Right cardiac atrium (tissue), 5 donors: ENCODE data around the gene ITPKC. TPM values are rescaled to one million over a fixed set of nuclear protein-coding genes. Genes with fewer than 3 reads are reported as not detected.
A peak's percentile ranks its signal among the peaks of the same experiment; 100 is the strongest.

ENCODE experiments used
- ATAC-seq, 2 donors: fragments of 200-7000 bp; cut with Tn5 transposase; one replicate each; pipeline versions ENCODE4 v1.8.0 to v1.9.1; 2020; ENCODE audit warnings: moderate library complexity in 2 of 2, mild to moderate bottlenecking in 1 of 2
- DNase-seq, 3 donors: peaks; one replicate each; pipeline ENCODE4 v3.0.0-alpha.2; 2020
- H3K27ac ChIP-seq: one replicate; pipeline ENCODE4 v1.5.1; 2013; ENCODE audit warnings: mild to moderate bottlenecking, low read length, control low read depth, moderate library complexity
- H3K27me3 ChIP-seq: one replicate; pipeline ENCODE4 v1.6.1; 2013; ENCODE audit not compliant: control insufficient read depth, insufficient read depth
- H3K4me1 ChIP-seq: one replicate; pipeline ENCODE4 v1.6.1; 2013; ENCODE audit warnings: low read length; ENCODE audit not compliant: control insufficient read depth, insufficient read depth
- H3K4me3 ChIP-seq: one replicate; pipeline ENCODE4 v1.5.1; 2013; ENCODE audit warnings: low read length, control low read depth
- H3K9me3 ChIP-seq: one replicate; pipeline ENCODE4 v1.6.1; 2013; ENCODE audit warnings: low read length; ENCODE audit not compliant: control insufficient read depth
- WGBS: extraction: QIAGEN DNeasy Blood & Tissue Kit; methylation state at CpG from one replicate; pipeline ENCODE4 v1.1.7; 2013; 5-methylcytosine and 5-hydroxymethylcytosine counted together
- intact Hi-C, 4 donors: fragments of 100-400 bp; cut with DNase I; formaldehyde crosslinking; loops; one replicate each; pipeline versions ENCODE4 v1.11.0 to v1.14.0; 2022 to 2023
- polyA plus RNA-seq: library from polyadenylated mRNA; stranded (reverse); fragments of 200-250 nt; gene quantifications from one replicate; pipeline ENCODE4 v1.2.3, GENCODE V29; 2013
- total RNA-seq, 4 donors: library from RNA; stranded (reverse); fragmentation: NEBNext Ultra II Directional; extraction: Animal tissue kit (Norgen Biotek cat#: 25700); gene quantifications; one replicate each; pipeline ENCODE4 v1.2.1, GENCODE V29; 2021
- donor health status: healthy with polysubstance abuse.
- donor health status: DM: no; HTN: yes; CAD: no.
- donor health status: DM: no; HTN: no; CAD: no.
- donor health status: DM: no; HTN: yes; CAD: no; lungs with severe emphysema.
- donor health status: DM: yes; HTN: yes; CAD: no.

ITPKC gene
- total and polyA plus RNA-seq, 5 donors, result 7.6 to 15.8 (median 12.4) TPM

DNA sequence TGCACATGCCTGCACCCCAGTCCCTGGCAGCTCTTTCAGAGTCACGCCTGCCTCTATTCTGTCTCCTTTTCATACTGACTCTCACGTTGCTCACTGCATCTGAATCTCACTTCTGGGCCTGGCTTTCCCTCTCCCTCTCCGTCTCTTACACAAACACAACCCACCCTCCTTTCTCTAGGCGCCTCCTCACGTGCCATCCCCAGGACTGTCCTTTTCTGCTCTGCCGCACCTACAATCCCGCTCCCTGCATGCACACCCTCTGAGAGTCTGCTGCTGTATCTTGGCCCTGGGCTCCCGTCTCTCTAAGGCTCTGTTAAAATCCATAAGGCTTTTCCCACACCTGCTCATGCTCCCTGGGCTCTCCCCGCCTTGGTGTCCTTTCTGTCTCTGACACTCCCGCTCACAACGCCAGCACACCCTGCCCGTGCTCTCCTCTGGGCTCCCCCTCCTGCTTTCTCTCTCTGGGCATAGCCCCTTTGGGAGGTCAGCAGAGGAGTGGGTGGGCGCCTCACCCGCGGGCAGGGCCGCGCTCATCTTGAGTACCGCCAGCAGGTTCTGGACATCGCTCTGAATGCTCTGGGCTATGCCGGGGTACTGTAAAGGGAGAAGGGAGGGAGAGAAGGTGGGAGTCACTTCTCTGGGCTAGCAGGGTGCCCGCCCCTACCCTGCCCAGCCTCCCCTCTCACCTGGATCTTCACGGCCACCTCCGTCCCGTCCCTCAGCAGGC lies 13.7 kb upstream of the ITPKC start:
- Histone ChIP-seq H3K9me3 (no peaks in the 10 kb centered on the region), H3K4me1 (no peaks in the 10 kb centered on the region), H3K27ac (peak overlapping the region; percentile 16), H3K4me3 (no peak overlapping the region), H3K27me3 (no peaks in the 10 kb centered on the region)
- peak; percentile 2 to 7 for ATAC-seq
- peak in 1 of 3 donors; percentile 23 for DNase-seq
- intact Hi-C loops, result no loop called here
- whole genome bisulfite sequencing, result 87% methylated on average over 24 of the region's 24 CpGs

DNA sequence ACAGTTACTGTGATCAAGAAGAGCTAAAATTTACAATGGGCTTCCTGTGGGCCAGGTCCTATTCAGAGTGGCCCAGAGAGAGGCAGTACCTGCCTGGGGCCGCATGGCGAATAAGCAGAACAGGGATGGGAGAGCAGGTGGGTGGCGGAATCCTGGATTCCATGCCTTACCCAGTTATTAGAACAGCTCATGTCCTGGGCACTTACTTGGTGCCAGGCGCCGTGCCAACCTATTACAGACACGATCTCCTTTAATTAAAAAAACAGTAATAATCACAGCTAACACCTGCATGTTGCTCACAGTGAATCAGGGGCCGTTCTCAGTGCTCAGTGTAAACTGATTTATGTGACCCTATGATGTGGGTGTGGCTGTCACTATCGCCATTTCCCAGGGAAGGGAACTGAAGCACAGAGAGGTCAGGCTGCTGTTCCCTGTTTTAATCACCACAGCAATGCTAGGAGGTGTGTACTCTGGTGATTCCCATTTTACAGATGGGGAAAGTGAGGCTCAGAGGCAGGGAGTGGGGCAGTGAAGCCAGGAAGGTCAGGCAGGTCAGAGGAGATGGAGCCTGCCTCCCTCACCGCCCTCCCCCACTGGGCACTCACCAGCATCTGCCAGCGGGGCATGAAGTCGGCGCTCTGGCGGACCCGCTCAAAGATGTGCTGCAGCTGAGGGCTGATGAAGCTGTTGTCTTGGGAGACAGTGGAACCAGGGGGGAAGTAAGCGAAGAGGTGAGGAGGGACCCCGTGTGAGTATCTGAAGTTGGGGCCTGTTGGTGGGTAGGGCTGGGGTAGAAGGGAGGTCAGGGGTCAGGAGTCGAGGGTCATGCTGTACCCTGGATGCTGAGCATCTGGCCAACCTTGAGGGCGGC lies 12.2 kb upstream of the ITPKC start:
- Histone ChIP-seq H3K27me3 (no peaks in the 10 kb centered on the region), H3K27ac (no peak overlapping the region), H3K4me3 (no peak overlapping the region), H3K9me3 (no peaks in the 10 kb centered on the region), H3K4me1 (no peaks in the 10 kb centered on the region)
- ATAC-seq, result no peak
- no peak for DNase-seq
- whole genome bisulfite sequencing, result 89% methylated on average over 18 of the region's 18 CpGs
- intact Hi-C loops, result no loop called here

DNA sequence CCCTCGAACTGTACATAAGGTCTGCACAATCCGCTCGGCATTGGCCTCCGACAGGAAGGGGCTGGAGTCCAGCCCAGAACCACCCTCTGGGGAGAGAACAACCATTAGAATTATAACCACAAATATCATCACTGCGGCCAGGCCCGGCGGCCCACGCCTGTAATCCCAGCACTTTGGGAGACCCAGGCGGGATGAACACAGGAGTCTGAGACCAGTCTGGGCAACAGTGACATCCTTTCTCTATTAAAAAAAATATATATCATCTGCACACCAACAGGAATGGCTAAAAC lies 11.6 kb upstream of the ITPKC start:
- Histone ChIP-seq H3K4me1 (no peaks in the 10 kb centered on the region), H3K27ac (peak overlapping the region; percentile 40), H3K9me3 (no peaks in the 10 kb centered on the region), H3K27me3 (no peaks in the 10 kb centered on the region), H3K4me3 (no peak overlapping the region)
- DNase-seq (peak; percentile 57 to 86 (median 78)), ATAC-seq (peak; percentile 21 to 33)
- intact Hi-C loops, result no loop called here
- 77% methylated on average over 9 of the region's 9 CpGs for WGBS

DNA sequence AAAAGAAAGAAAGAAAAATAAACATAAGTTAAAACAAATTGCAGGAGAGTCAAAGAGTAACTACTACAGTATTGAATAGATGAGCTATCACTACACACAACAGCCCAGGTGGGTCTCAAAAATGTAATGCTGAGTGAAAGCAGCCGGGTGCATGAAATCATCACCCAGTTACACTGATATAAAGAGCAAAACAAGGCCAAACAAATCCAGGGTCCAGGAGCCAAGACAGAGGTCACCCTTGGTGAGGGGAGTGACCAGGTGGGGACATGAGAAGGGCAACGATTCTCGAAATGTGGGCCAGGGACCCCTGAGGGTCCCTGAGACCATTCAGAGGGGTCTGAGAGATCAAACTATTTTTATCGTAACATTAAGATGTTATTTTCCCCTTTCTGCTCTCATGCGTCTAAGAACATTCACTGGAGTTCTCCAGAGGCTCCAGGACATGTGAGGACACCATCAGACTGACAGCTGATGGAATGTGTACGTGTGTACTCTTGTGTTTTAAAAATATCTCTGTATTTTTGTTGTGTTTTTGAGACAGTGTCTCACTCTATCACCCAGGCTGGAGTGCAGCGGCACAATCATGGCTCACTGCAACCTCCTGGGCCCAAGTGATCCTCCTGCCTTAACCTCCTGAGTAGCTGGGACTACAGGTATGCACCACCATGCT lies 10.8 kb upstream of the ITPKC start:
- H3K27me3 ChIP-seq, result no peaks in the 10 kb centered on the region
- ATAC-seq, result peak; percentile 29 to 39
- no peak for DNase-seq
- no peaks in the 10 kb centered on the region for H3K9me3 ChIP-seq
- H3K4me1 ChIP-seq, result no peaks in the 10 kb centered on the region
- intact Hi-C loops, result no loop called here
- 64% methylated on average over 7 of the region's 7 CpGs for WGBS
- no peak overlapping the region for H3K4me3 ChIP-seq
- peak overlapping the region; percentile 86 for H3K27ac ChIP-seq

DNA sequence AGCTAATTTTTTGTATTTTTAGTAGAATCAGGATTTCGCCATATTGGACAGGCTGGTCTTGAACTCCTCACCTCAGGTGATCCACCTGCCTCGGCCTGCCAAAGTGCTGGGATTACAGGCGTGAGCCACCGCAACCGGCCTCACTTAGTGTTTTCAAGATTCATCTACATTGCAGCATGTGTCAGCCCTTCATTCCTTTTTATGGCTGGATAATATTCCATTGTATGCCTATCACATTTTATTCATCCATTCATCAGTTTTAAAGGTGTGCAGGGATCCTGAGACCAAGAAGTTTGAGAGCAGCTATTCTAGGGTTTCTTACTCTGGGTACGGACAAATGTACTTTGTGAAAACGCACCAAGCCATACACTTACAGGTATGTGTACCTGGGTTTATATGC lies 9.3 kb upstream of the ITPKC start:
- ATAC-seq (no peak), DNase-seq (no peak)
- intact Hi-C loops, result no loop called here
- H3K4me1 ChIP-seq, result no peaks in the 10 kb centered on the region
- no peaks in the 10 kb centered on the region for H3K27me3 ChIP-seq
- no peaks in the 10 kb centered on the region for H3K9me3 ChIP-seq
- H3K4me3 ChIP-seq, result no peak overlapping the region
- no peak overlapping the region for H3K27ac ChIP-seq
- 95% methylated on average over 7 of the region's 7 CpGs for WGBS

DNA sequence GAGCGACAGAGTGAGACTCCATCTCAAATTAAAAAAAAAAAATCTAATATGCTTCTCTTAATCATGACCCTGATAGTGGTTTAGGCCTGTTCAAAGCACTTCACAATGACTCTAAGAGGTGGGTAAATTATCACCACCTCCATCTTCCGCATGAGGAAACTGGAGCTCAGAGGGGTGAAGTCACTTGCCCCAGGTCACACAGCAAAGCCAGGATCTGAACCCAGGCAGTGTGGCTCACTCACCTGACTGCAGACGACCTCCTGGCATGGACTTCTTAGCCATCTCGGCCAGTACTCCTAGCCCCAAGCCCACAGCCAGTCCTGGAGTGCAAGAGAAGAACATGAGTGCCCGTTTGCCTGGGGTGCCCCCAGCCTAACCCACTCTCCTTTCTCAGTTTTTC lies 7.1 kb upstream of the ITPKC start:
- H3K27ac ChIP-seq, result no peak overlapping the region
- no peaks in the 10 kb centered on the region for H3K4me1 ChIP-seq
- no peaks in the 10 kb centered on the region for H3K9me3 ChIP-seq
- no peak overlapping the region for H3K4me3 ChIP-seq
- DNase-seq (no peak), ATAC-seq (no peak)
- 98% methylated on average over 5 of the region's 5 CpGs for WGBS
- no peaks in the 10 kb centered on the region for H3K27me3 ChIP-seq
- intact Hi-C loops, result loop anchor here in 1 of 4 donors (10.0 kb wide), 1 partner anchor 45 kb away; no protein-coding TSS in a partner anchor

DNA sequence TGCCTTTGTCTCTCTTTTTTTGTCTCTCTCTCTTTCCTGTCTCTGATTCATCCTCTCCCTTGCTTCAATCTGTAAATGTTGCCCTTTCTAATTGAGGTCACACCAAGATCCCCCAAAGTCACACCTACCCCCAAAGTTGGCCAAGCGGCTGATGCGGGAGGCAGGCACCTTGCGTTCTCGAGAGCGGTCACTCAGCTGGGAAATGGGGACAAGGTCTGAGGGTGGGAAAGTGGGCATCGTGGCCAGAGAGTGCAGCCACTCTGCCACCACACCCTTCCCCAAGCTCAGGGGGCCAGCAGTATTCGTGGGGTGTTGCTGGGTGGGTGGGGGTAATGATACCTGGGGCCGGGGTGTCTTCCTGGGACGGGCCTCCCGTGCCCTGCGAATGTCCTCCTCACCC lies 3.0 kb upstream of the ITPKC start:
- 90% methylated on average over 11 of the region's 11 CpGs for WGBS
- ATAC-seq (no peak), DNase-seq (no peak)
- Histone ChIP-seq H3K4me3 (peak overlapping the region; percentile 89), H3K4me1 (peaks cover 3% of the 10 kb centered on the region), H3K27me3 (no peaks in the 10 kb centered on the region), H3K9me3 (no peaks in the 10 kb centered on the region), H3K27ac (no peak overlapping the region)
- intact Hi-C loops, result loop anchor here in 1 of 4 donors (10.0 kb wide), 1 partner anchor 49 kb away; no protein-coding TSS in a partner anchor

DNA sequence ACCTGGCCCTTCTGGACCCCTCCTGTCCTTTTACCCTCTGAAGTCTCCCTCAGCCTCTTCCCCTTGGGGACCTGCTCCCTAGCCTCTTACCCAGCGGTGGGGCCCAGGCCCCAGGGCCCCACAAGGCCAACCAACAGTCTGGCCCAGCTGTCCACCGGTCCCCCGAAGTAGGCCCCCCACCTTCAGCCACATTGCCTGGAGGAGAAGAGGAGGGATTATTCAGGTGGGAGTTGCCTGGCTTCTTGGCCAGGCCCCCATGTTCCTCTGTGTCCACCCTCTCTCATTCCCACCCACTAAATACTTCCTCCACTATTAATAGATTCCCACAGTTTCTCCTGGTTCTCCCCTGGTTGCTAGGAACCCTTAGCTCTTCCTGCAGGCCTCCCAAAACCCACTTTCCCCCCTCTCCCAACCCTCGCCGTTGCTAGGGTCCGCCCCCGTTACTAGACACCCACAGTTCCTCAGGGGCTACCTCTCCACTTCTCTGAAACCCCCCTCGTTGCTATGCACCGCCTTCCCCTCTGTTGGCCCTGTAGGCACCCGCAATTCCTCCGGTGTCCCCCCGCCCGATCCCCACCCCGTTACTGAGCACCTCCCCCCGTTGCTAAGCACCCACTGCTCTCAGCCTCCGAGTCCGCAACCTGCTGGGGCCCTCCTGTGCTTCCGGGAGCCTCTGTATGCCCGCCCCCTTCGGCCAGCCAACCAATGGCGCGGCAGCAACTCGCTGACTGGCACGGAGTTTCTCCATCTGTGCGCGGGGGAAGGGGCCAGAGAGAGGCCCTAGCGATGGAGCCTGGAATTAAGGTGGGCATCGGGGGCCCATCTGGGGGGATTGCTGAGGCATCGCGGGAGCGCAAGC lies 2.2 kb upstream of the ITPKC start:
- intact Hi-C loops, result loop anchor here in 1 of 4 donors (10.0 kb wide), 1 partner anchor 50 kb away; no protein-coding TSS in a partner anchor
- peak; percentile 95 to 98 (median 98) for DNase-seq
- H3K4me3 ChIP-seq, result peak overlapping the region; percentile 89
- H3K4me1 ChIP-seq, result peaks cover 3% of the 10 kb centered on the region
- no peaks in the 10 kb centered on the region for H3K9me3 ChIP-seq
- peak overlapping the region; percentile 100 for H3K27ac ChIP-seq
- H3K27me3 ChIP-seq, result no peaks in the 10 kb centered on the region
- 4% methylated on average over 31 of the region's 31 CpGs for WGBS
- ATAC-seq, result peak; percentile 84

DNA sequence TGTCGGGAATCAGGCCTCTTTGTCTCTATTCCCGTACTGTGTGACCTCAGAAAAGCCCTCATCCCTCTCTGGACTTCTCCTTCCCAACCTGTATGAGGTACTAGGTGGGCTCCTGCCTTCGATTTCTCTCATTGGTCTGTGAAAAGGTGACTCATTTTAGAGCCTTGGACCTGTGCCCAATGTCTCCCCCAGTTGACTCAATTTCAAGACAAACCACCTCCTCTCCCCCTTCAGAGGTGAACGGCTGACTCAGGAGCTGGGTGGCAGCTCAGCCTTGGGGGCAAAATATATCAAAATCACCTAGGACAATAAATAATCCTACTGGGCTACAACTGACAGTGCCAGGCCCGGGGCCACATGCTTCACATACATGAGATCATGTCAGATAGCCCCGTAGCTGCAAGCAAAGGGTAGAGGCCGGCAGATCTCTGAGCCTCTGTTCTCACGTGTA lies 856 bp upstream of the ITPKC start:
- peak in 2 of 3 donors; percentile 41 to 68 for DNase-seq
- intact Hi-C loops, result loop anchor here in 1 of 4 donors (10.0 kb wide), 1 partner anchor 51 kb away; no protein-coding TSS in a partner anchor

DNA sequence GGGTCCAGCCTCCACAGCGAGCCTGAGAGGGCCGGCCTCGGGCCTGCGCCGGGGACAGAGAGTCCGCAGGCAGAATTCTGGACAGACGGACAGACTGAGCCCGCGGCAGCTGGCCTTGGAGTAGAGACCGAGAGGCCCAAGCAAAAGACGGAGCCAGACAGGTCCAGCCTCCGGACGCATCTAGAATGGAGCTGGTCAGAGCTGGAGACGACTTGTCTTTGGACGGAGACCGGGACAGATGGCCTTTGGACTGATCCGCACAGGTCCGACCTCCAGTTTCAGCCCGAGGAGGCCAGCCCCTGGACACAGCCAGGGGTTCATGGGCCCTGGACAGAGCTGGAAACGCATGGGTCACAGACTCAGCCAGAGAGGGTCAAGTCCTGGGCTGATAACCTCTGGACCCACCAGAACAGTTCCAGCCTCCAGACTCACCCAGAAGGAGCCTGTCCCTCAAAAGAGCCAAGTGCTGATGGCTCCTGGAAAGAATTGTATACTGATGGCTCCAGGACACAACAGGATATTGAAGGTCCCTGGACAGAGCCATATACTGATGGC lies 490 bp downstream of the ITPKC start:
- no peak for ATAC-seq
- under 1% methylated on average over 20 of the region's 20 CpGs for WGBS
- intact Hi-C loops, result loop anchor here in 1 of 4 donors (10.0 kb wide), 1 partner anchor 53 kb away; no protein-coding TSS in a partner anchor

More for the DNA sequence above, 856 bp upstream of the ITPKC start:
- no peak for ATAC-seq
- Histone ChIP-seq H3K27me3 (no peaks in the 10 kb centered on the region), H3K4me1 (peaks cover 9% of the 10 kb centered on the region), H3K4me3 (peak overlapping the region; percentile 89), H3K27ac (peak overlapping the region; percentile 100), H3K9me3 (no peaks in the 10 kb centered on the region)
- 7% methylated on average over 8 of the region's 8 CpGs for WGBS

More for the DNA sequence above, 490 bp downstream of the ITPKC start:
- Histone ChIP-seq H3K9me3 (no peaks in the 10 kb centered on the region), H3K4me3 (peak overlapping the region; percentile 89), H3K27me3 (no peaks in the 10 kb centered on the region), H3K4me1 (peaks cover 13% of the 10 kb centered on the region), H3K27ac (peak overlapping the region; percentile 99)
- DNase-seq, result no peak
